ENCODE results near the gene PLEKHG3.

DNA sequence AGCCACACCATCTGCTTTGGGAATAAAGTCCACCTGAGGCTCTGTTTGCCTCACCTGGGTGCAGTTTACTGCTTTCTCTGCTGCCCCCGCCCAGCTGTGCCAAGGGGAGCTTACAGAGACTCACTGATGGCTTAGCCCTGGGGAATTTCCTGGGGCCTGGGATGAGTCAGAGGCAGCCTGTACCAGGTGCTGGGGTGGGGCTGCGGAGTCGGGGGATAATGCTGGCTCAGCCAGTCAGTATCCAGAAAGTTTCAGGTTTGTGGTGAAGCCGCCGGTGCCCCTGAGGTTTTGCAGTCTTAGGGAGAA lies 22.3 kb downstream of the PLEKHG3 start:
- TF ChIP-seq, protein P1, sequence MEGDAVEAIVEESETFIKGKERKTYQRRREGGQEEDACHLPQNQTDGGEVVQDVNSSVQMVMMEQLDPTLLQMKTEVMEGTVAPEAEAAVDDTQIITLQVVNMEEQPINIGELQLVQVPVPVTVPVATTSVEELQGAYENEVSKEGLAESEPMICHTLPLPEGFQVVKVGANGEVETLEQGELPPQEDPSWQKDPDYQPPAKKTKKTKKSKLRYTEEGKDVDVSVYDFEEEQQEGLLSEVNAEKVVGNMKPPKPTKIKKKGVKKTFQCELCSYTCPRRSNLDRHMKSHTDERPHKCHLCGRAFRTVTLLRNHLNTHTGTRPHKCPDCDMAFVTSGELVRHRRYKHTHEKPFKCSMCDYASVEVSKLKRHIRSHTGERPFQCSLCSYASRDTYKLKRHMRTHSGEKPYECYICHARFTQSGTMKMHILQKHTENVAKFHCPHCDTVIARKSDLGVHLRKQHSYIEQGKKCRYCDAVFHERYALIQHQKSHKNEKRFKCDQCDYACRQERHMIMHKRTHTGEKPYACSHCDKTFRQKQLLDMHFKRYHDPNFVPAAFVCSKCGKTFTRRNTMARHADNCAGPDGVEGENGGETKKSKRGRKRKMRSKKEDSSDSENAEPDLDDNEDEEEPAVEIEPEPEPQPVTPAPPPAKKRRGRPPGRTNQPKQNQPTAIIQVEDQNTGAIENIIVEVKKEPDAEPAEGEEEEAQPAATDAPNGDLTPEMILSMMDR (IDR thresholded peaks at IDR 0.05): no peak
- no peak for TF ChIP-seq POLR2A (IDR thresholded peaks at IDR 0.05)
